GM19395 (cell line): ENCODE data around the gene SNTG2.
"Not testable (repeated sequence)": the region's sequence is repeated elsewhere in the genome, so short reads cannot be mapped to it uniquely, and the experiment has no call there.

Experiments
- ATAC-seq: cut with Tn5 transposase; IDR thresholded peaks from one replicate; pipeline ENCODE4 v1.9.1; 2021; ENCODE audit warnings: mild to moderate bottlenecking, moderate library complexity; ENCODE audit not compliant: unreplicated experiment

The SNTG2 gene

DNA sequence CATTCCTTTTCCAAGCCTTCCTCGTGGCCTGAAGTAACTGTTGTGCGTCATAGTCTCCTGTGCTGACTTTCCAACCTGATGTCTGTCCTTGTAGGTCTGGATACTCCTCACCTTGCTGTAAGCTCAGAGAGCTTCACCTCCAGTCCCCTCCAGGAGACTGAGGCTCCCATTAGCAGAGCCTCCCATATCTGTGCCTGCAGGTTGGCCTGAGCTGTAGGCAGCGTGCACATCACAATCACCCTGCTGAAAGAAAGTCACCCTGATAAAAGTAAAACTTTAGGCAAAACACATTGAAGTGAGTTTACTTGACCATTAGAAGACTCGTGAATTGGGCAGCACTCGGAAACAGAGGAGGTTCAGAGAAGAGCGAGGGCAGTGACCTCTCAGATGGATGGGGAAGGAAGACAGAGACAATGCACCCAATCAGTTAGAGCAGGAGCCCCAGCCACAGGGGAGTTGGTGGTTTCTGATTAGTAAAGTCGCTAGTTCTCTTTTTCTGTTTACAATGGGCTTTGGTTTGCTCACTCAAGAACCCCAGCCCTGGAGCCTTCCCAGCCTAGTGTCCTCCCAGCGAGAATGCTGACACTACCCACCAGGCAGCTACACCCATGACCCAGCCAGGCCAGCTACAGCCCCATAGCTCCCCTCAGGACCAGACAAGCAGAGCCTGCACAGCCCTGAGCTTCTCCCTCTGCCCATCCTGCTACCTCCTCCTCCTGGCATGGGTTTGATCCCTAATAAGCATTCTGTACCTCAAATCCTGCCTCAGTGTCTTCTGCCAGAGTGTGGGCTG is 450.5 kb downstream of the SNTG2 start:
- ATAC-seq: no peak

GRCh38 chr2:1402064-1402463 is 451.4 kb downstream of the SNTG2 start:
- no peak for ATAC-seq

- ATAC-seq: no peak
Observed at GRCh38 chr2:1403565-1403964, 452.9 kb downstream of the SNTG2 start.

DNA sequence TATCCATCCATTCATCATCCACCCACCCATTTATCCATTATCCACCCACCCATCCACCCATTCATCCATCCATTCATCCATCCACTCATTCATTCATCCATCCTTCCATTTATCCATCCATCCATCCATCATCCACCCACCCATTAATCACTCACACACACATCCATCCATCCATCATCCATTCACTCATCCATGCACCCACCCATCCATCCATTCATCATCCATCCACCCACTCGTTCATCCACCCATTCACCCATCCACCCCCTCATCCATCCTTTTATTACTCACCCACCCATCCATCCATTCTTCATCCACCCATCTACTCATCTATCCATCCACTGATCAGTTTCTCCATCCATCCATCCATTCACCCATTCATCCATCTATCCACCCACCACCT is 454.5 kb downstream of the SNTG2 start:
- no peak for ATAC-seq

GRCh38 chr2:1405967-1406366 is 455.3 kb downstream of the SNTG2 start:
- no peak for ATAC-seq

GRCh38 chr2:1406434-1406833 is 455.8 kb downstream of the SNTG2 start:
- ATAC-seq: no peak

- no peak for ATAC-seq
Observed at GRCh38 chr2:1407950-1408675, 457.5 kb downstream of the SNTG2 start.

DNA sequence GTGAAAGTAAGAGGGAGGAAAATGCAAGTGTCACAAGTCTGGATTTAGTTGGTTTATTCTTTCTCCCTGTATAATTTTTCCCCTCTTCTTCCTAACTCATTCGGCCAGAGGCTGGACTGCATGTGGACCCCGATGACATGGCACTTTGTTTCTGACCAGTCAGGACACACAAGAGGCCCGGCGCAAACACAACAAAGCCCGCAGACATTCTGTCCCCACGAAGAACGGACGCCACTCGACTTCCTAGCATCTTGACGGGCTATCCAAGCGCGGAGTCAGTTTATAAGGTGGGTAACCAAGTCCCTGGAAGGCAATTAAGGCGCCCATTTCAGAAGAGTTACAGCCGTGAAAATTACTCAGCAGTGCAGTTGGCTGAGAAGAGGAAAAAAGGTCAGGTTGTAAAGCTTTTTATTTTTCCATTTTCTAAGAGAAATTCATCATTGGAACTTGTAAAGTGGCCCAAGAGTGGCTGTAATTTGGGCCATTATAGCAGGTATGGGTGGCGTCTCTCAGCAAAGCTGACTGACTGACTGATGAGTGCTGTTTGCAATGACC is 462.6 kb downstream of the SNTG2 start, which contains the start of gene TPO:
Gene TPO (plus strand): TSS at position 308 of the 555 bp plus-strand sequence. CDS start 946 bp downstream, outside the sequence.
- no peak for ATAC-seq

- ATAC-seq: no peak
Observed at GRCh38 chr2:1414121-1414520, 463.5 kb downstream of the SNTG2 start.

DNA sequence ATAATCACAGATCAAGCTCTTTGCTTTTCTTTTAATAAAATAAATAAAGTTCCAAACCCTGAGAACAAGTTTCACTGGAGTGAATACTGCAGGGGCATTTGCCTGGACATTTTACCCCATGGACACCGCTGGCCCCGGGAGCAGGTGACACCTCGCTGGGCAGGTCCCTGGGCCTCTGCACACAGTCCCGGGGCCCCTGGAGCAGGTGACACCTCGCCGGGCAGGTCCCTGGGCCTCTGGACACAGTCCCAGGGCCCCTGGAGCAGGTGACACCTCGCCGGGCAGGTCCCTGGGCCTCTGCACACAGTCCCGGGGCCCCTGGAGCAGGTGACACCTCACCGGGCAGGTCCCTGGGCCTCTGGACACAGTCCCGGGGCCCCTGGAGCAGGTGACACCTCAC is 464.3 kb downstream of the SNTG2 start:
- not testable (repeated sequence) for ATAC-seq

GRCh38 chr2:1415501-1415900 is 464.9 kb downstream of the SNTG2 start:
- ATAC-seq: no peak
